Spleen (tissue), 7 donors: ENCODE measurements around the gene CD38.

Experiments used
- CTCF ChIP-seq, 11 experiments: fragments of 200-600 bp in 7 of 11; fragments of 450-650 bp in 4 of 11; sonication (generic) in 4 of 11; IDR thresholded peaks in 8 of 11; conservative IDR thresholded peaks in 3 of 11; 1 replicate in 7 of 11; 2 replicates in 4 of 11; pipeline versions ENCODE4 v1.4.0 to v1.8.0; 2016 to 2021; ENCODE audit warnings: antibody characterized with exemption in 11 of 11, inconsistent platforms in 4 of 11, mild to moderate bottlenecking in 1 of 11
- POLR2A ChIP-seq, 3 donors: fragments of 450-650 bp; IDR thresholded peaks; one replicate each; pipeline ENCODE4 v1.5.1; 2017; ENCODE audit warnings: antibody characterized with exemption in 3 of 3, mild to moderate bottlenecking in 1 of 3
- donor health status: DM: no; HTN: no; CAD: no; lungs with moderate emphysema.
- donor health status: DM: no; HTN: no; CAD: no.
- donor health status: DM: no; HTN: no; CAD: no.

- TF ChIP-seq POLR2A (IDR thresholded peaks at IDR 0.05), result no peak
- no peak for TF ChIP-seq CTCF (IDR thresholded peaks at IDR 0.05 in 8 of 11, conservative IDR thresholded peaks at IDR 0.05 in 3 of 11)
Observed at GRCh38 chr4:15873117-15873516, 95.0 kb downstream of the CD38 start.
